ENCODE measurements around the gene CD2AP.
"Not testable (repeated sequence)": the region's sequence is repeated elsewhere in the genome, so short reads cannot be mapped to it uniquely, and the experiment has no call there.

Gene CD2AP

DNA sequence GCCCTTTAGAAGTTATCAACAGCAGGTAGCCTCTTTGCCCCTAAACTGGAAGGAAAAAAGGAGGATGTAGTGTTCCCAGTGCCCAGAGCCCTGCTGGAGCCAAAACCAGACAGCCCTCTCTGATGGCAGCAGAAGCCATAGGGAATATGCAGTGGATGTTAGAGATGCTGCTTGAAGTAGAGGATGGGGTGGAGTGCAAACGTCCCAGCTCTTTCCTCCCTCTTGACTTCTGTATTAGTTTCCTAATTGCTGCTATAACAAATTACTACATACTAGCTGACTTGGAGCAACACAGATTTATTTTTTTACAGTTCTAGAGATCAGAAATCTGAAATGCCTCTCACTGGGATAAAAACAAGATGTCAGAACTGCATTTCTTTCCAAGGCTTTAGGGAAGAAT lies 12.5 kb upstream of the CD2AP start:
- no peak for DNase-seq

DNA sequence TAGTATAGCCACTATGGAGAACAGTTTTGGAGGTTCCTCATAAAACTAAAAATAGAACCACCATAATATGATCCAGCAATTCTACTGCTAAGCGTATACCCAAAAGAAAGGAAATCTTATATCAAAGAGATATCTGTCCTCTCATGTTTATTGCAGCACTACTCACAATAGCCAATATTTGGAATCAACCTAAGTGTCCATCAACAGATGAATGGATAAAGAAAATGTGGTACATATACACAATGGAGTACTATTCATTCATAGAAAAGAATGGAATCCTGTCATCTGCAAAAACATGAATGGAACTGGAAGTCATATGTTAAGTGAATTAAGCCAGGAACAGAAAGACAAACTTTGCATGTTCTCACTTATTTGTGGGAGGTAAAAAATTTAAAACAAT lies 5.7 kb upstream of the CD2AP start:
- no peak for DNase-seq

DNA sequence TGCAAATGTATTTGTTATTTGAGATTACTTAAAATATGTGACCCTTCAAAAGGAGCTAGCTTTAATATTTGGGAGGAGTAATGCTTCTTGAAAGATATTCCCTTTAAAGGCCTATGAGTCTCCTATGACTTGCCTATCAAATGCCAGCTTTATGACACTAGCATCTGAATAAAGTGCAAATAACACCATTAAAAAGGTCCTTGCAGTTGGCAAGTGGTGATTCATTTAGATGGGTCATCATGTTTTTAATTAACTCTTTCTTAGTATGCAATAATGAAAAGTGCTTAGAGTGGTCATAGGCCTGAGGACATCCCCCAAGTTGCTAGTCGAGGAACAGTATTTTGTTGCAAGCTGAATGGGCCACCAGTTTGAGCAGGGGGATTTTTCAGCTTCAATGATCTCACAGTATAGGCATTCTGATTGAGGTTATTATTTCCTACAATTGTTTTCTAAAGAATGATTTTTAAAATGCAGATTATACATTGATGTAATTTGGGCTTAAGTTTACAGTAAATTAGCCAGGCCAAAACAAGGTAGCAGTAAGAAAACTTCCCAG lies 3.7 kb upstream of the CD2AP start:
- no peak for DNase-seq

DNA sequence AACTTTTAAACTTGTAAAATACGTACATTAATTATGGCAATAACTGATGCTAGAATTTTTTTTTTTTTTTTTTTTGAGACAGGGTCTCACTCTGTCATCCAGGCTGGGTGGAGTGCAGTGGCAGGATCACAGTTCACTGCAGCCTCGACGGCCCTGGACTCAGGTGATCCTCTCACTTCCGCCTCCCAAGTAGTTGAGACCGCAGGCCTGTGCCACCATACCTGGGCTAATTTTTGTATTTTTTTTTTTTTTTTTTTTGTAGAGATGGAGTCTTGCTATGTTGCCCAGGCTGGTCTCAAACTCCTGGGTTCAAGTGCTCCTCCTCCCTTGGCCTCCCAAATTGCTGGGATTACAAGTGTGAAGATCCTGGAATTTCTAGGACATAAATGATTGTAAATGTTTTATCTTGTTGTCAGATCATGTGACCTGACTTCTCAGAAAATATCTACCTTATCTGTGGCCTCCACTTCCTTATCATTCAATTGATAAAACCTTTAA lies 2.2 kb upstream of the CD2AP start:
- no peak for DNase-seq

DNA sequence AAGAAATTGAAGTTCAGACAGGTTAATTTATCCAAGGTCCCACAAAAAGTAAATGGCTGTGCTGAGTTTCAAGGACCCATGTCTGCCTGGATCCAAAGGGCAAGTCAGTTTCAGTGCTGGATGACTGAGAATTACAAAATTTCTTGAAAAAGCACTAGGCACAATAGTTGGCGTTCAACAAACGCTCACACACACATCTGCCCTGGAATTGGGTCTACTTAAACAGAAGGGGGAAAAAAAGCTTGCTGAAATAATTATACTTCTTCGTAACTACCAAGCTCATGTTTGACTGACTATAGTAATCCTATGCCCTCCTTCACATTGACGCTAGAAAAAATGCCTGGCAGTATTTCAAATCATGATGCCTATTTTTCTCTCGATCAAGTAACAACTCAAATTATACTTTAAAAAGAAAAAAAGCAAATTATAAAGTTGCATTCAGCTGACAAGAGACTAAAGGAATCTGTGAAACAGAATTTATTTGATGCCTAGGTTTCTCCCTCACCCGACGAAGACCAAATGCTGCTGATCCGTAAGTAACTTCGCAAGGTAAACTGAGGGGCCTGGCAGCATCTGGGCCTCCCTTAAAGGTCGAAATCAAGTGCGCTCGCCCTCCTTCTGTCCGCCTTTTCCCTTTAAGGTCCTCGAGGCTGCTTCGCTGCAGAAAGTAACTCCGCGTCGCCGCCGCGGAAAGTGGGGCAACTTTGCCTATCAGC lies 650 bp upstream of the CD2AP start:
- DNase-seq = no peak

DNA sequence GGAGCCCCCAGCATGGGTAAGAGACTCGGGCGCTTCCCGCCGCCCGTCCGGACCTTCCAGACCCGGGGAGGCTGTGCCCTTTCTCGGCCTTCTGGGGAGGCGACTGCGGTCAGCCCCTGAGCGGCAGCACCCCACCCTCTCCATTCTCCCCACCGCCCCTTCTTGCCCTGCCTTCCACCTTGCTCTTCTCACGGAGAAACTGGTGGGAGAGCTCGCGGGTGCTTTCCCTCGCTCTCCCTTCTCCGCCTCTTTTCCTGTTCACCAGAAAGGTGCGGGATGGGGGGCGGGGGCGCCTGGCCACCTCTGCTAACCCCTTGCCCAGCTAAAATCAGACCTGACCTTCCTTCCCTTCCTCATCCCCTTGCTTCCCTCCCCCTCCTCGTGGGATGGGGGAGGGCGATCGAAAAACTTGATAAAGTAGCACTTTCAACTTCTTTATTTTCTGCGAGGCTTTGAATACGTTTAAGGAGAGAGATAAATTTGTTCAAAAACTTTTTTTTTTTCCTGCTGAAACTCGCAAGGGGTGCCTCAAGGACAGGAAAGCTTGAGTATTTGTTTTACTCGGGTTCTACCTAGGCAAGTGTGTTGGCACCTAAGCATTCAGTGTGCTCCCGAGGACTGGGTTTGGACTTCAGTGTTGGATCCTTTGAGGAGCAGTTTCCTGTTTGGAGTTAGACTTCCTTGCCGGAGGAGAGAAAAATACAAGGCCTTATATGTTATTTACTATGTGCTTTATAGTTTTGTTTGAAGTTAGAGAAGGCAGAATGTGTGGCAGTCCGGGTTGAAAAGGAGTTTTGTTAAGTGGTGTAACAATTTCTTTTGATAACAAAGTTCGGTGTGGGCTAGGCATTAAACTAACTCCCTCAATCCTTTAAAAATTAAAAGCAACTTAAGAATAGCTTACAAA lies 897 bp downstream of the CD2AP start:
- peak; percentile 68 for DNase-seq

DNA sequence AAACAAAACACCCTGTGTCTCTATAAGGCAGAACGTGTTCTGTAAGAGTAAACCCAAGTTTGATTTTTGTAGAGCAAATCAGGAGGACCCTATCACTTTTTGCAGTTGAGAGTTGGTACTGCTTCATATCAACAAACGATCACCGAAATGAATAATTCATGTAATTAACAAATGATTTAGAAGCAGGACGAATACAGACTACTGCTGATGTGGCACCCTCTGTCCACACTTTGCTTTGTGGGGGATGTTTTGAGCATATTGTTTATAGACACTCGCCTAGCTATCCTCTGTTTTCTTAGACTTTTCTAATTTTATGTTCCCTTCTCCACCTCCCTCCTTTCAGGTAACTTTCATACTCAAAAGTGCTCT lies 1.5 kb downstream of the CD2AP start:
- no peak for DNase-seq

DNA sequence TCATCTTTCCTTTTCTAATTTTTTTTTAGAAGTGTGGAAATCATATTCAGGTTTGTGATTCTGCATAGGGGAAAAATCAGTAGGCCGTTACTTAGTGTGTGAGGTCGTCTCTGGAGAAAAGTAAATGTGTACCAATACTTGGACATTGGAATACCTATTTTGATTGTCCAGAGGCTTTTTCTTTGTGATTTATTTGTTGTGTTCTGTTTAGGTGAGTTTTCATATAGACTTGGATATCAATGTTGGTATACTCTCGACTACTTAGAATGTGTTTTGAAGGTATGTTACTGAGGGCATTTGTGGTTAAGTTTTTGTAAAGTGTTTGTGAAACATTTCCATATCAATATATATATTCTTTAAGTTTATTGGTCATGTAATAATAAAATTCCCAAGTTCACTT lies 2.3 kb downstream of the CD2AP start:
- no peak for DNase-seq

DNA sequence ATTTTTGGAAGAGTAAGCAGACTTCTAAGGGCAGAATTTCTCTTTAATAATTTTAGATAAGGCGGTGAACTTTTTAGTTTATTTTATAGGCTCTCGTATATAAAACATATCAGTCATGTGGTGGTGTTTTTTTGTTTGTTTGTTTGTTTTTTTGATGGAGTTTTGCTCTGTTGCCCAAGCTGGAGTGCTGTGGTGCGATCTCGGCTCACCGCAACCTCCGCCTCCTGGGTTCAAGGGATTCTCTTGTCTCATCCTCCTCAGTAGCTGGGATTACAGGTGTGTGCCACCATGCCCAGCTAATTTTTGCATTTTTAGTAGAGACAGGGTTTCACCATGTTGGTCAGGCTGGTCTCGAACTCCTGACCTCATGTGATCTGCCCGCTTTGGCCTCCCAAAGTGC lies 3.6 kb downstream of the CD2AP start:
- DNase-seq = not testable (repeated sequence)

DNA sequence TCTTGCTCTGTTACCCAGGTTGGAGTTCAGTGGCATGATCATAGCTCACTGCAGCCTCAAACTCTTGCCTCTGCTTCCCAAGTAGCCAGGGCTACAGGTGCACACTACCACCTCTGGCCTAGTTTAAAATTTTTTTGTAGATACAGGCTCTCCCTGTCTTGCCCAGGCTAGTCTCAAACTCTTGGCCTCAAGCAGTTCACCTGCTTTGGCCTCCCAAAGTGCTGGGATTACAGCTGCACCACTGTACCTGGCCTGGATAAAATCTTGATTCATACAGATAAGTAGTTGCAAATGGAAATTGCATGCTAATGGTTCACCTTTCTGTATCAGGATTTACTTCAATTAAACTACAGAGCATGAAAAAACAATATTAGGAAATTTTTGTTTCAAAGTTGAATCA lies 4.2 kb downstream of the CD2AP start:
- DNase-seq = no peak

DNA sequence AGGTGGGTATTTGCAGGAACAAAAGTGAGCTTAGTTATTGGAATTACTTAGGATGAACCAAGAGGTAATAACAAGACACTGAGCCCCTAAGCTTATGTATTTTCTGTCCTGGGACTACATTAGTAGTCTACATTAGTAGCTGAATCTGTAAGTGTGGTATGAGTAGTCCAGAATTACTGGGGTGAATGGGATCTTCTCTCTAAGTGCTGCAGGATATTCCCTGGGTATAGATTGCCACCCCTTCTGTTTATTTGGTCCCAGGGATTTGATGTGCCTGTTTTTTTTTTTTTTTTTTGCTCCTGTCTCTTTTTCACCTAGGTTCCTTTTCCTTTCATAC lies 5.9 kb downstream of the CD2AP start:
- no peak for DNase-seq

DNA sequence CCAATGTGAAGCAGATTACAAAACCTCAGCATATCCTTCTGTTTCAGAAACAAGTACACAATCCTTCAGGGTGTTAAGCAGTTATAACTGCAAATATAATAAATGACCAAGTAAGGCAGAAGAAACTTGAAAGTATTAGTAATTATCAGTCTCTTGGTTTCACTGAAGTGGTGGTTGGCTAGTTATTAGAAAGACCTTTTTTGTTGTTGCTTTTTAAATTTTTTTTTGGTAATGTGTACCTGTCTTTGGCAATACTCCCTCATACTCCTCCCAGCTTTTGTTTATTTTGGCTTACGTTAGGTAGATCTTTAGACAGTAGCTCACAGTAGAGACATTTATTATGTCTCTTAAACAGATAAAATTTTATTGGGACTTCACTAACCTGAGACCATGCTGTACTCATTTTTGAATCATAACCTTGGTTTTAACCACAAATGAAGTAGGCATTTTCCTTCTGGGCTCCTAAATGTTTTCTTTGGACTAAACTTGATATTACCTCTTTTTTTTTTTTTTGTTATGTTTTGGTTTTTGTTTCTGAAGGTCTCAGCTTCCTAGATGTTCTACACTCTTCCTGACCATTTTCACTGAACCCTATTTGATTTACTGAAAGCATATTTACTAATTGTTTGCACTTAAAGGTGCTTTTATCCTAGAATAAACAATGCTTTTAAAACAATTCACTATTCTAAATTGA lies 6.4 kb downstream of the CD2AP start:
- no peak for DNase-seq

DNA sequence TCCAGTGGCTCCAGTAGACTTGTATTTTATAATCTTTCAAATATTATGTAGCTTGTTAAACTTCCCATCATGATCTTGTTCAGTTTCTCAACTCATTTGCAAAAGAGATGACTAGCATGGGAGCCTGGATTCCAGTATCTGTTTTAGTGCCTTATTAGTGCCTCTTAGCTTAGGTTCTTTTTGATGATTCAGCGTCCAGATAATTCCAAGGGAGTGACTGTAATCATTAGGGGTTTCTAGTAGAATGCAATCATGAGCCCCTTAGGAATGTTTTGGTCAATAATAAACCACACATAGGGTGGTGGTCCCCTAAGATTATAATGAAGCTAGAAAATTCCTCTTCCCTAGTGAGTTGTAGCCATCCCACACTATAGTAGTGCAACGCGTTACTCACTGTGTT lies 7.0 kb downstream of the CD2AP start:
- no peak for DNase-seq

DNA sequence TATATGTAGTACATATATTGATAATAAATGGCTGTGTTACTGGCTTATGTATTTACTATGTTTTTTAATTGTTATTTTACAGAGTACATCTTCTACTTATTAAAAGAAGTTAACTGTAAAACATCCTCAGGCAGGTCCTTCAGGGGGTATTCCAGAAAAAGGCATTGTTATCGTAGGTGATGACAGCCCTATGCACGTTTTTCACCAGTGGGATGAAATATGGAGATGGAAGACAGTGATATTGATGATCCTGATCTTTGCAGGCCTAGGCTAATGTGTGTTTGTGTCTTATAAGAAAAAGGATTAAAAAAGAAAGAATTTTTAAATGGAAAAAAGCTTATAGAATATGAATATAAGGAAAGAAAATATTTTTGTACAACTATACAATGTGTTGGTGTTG lies 7.5 kb downstream of the CD2AP start:
- no peak for DNase-seq

DNA sequence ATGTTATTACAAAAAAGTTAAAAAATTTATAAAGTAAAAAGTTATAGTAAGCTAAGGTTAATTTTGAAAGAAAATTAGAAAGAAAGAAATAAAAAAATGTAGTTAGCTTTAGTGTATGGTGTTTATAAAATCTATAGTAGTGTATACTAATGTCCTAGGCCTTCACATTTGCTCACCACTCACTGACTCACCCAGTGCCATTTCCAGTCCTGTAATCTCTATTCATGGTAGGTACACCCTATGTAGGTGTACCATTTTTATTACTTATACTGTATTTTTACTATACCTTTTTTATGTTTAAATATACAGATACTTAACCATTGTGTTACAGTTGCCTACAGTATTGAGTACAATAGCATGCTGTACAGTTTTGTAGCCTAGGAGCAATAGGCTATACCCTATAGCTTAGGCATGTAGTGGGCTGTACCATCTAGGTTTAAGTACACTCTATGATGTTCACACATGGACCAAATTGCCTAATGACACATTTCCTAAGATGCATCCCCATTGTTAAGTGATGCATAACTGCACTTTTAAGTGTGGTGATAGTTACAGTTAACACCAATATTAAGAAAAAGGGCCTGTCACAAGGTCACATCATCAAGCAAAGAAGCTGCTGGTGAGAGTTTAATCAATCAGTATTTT lies 8.0 kb downstream of the CD2AP start:
- DNase-seq = no peak

DNA sequence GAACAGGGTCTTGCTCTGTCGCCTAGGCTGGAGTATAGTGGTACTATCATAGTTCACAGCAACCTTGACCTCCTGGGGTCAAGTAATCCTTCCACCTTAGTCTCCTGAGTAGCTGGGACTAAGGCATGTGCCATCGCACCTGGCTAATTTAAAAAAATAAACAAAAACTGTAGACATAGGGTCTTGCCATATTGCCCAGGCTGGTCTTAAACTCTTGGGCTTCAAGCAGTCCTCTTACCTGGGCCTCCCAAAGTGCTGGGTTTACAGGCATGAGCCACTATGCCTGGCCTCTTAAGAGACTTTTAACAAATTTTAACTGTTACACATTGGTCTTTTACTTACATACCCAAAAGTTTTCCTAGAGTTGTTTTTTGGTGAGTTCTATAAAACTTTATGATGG lies 12.4 kb downstream of the CD2AP start:
- DNase-seq = no peak

DNA sequence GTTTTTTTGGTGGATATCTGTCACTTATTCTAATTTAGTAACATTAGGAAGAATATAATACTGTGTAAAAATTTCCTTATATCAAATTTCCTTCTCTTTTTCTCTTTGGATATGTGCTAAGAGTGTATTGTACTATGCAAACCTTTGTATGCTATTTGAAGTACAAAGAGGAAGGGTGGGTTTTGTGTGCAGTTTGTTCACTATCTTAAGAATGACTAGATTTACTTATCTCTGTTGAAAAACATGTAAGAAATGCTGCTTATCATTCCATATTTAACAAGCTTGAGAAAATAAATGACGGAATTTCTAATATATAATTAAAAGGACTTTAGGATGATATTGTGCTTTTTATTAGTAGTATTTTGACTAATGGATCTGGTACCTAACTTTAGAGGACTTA lies 13.1 kb downstream of the CD2AP start:
- DNase-seq = no peak

DNA sequence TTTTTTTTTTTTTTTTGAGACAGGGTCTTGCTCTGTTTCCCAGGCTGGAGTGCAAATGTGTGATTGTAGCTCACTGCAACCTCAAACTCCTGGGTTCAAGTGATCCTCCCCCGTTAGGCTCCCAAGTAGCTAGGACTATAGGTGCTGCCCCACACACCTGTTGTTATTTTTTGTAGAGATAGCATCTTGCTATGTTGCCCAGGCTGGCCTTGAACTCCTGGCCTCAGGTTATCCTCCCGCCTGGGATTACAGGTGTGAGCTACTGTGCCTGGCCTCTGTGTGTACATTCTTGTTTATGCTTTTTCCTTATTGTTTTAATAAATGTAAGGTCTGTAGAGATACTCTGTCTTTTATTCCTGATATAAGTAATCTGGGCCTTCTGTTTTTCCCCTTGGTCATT lies 14.8 kb downstream of the CD2AP start:
- no peak for DNase-seq

DNA sequence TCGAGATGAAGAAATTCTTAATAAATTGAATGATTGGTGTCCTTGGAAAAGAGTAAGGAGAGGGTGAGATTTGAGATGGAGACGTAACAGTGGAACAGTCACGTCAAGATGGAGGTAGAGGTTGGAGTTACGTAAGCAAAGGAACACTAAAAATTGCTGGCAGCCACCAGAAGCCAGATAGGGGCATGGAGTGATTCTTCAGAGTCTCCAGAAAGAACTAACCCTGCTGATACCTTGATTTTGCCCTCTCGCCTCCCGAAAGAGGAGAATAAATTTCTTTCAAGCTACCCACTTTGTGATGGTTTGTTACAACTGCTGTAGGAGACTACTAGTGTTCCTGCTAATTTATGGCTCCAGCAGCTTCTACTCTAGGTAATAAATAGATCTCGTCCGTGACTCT lies 17.6 kb downstream of the CD2AP start:
- no peak for DNase-seq

DNA sequence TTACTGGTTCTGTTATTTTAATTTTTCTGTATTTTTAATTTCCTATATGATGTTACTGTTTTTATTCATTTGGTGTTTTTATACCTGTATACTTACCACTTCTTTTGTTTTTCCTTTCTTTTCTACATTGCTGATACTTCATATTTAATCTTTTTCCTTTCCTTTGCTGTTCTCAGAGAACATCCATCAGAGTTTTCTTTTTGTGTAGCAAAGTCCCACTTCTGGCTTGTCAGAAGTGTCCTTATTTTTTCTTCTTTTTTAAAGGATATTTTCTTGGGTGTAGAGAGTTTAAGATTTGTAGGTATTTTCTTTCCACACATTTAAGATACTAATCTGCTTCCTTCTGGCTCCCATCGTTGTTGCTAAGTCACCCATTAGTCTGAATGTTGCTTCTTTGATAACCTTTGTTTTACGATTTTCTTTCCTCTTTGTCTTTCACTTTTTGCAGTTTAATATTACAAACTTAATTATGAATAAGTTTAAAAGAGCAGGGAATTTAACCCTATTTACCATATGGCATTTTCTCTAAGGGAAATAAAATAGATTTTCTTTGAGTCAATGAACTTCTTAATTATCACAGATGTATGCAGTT lies 18.5 kb downstream of the CD2AP start:
- no peak for DNase-seq

DNA sequence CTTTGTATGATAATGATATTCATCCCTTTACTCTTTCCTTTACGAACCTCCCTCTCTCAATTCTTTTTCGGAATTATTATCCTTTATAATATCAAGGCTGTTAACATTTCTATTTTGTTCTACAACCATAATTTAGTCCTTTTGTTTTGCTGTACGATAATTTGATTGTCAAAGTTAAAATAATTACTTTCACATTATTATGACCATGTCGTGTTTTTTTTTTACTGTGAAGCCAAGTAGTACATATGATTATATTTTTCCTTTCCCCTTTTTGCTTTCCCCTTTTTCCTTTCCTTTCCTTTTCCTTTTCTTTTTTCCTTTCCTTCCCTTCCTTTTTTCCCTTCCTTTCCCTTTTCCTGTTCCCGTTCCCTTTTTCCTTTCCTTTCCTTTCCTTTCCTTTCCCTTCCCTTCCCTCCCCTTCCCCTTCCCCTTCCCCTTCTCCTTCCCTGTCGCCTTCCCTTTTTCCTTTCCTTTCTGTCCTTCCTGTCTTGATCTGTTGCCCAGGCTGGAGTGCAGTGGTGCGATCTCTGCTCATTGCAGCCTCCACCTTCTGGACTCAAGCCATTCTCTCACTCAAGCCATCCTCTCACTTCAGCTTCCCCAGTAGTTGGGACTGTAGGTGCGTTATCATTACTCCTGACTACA lies 19.5 kb downstream of the CD2AP start:
- DNase-seq = no peak

DNA sequence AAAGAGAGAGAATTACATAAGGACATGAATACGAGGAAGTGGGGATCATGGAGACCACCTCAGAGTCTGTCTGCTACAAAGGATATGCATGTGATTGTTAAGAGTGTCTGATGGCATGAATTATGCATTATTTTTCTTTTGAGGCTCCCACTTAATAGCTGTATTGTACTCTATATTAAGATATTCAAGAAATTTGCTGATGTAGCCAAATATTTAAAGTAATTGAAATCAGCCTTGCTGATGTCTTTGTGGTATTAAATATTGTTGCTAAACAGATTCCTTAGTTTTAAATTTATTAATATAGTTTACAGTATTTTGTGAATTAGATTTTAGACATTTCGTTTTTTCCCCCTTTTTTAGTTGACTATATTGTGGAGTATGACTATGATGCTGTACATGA lies 25.3 kb downstream of the CD2AP start:
- DNase-seq = no peak
